NCI-H1930 (cell line): Measurements from ENCODE around the gene ZDHHC17.

Experiments used
- DNase-seq, 2 experiments: peaks; one replicate each; lab custom pipeline; 2025; lab: John Stamatoyannopoulos, UW

The ZDHHC17 gene

DNA sequence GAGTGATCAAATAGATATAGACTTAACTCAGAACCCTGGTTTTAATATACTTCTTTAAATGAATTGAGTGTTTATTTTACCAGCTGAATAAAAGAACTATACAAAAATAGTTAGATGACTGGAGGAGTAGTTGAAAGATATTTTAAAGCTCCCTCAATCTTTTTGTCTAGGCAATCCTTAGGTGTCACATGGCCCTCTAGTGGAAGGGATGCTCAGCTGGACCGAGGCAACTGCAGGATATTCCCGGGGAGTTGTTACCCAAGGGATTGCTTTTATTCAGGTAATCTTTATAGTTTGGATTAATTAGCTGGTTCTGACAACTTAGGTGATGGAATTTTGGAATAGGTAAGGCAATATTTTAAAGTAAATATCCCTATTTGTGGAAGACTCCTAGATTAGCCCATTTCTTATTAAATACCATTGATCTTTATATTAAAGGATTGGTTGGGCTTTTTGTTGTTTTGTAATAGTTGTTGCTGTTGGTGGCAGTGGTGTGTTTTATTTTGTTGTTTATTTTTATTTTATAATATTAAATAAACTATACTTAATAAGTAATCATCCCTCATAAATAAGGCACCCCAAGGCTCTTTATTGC is 57.1 kb downstream of the ZDHHC17 start:
- DNase-seq, result no peak

DNA sequence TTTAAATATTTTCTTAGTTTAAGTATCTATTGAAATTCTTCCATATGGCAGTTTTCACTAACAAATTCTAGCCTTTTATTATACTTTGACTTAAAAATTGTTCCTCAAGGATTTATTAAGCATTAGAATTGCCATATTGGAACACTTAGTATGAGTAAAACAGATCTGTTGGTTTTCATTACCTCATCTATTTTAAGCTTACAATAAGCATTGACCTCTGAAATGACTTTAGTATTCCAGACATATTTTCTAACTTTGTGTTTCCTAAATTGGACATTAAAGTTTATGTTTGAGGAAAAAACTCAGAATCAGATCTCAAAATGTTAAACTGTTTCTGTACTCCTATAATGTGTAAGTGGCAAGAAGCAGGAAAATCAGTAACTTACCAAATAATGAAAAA is 66.5 kb downstream of the ZDHHC17 start:
- no peak for DNase-seq

DNA sequence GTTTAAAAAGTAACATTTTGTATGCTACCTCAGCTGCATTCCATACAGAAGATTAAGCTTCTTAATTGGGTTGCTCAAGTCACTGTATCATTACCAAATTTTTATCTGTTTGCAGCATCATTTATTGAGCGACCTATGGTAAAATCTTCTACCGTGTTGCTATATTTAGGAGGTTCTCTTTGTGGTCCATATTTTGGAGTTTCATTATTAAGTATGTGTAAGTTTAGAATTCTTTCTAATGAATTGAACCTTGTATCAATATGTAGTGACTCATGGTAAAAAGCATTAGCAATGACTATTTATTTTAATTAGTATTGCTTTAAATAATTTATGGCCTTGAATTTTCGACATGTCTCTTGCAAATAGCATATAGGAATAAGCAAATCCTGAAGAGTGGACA is 72.7 kb downstream of the ZDHHC17 start:
- DNase-seq, result no peak

DNA sequence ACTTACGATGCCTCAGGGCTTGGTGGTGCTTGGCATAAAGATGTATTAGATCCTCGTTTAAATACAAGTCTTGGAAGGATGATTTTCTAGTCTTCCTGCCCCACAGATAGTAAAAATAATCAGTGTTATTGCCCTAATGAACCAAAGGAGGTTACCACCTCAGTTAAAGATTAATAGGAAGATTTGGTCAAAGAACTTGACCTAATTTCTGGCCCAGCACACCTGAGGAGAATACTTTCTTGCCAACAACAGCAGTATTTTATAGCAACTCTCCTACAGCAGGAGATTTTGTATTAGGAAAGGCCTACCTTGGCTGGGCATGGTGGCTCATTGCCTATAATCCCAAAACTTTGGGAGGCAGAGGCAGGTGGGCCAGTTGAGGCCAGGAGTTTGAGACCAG is 83.3 kb downstream of the ZDHHC17 start:
- DNase-seq, result no peak

DNA sequence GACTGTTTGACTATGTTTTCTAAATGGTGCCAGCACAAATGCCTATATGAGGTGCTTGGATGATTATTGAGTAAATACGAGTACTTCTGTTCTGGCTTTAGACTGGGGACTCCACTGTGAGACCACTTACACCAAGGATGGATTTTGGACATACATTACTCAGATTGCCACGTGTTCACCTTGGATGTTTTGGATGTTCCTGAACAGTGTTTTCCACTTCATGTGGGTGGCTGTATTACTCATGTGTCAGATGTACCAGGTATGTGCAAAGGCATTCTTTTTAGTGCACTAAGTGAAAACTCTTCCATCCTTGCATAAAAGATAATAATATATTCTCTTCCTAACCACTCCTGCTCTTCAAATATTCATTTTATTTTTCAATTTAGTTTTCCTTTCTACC is 84.2 kb downstream of the ZDHHC17 start:
- DNase-seq, result no peak

DNA sequence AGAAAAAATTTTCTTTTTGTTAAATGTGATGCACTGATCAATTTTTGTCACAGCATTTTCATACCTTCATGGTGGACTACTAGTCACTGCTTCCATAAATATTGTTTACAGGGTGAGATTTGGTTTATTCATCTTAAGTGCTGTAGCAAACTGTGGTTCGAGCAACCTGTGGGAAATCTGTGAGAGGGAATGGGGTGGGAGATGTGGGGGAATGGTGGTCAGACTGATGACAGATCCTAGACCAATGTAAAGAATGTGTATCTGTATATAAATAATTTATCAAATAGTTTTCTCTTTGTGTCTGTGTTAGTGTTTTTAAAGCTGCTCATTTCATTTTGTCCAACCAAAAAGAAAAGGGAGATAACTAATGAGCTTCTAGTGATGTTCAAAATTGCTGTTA is 88.2 kb downstream of the ZDHHC17 start:
- no peak for DNase-seq

DNA sequence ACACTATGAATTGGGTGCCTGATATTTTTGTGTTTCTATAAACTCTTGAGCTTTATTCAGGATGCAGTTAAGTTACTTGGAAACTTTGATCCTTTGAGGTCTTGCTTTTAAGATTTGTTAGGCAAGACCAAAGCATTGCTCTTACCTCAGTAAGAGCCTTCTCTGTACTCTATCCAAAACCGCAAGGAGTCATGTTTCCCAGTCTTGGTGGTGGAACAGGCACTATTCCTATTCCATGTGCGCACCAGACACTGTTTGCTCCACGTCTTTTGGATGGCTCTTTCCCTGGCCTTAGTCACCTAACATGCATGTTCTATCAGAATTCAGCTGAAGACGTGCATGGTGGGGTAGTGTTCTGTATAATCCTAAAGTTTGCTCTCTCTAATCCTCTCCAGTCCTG is 91.4 kb downstream of the ZDHHC17 start:
- no peak for DNase-seq

DNA sequence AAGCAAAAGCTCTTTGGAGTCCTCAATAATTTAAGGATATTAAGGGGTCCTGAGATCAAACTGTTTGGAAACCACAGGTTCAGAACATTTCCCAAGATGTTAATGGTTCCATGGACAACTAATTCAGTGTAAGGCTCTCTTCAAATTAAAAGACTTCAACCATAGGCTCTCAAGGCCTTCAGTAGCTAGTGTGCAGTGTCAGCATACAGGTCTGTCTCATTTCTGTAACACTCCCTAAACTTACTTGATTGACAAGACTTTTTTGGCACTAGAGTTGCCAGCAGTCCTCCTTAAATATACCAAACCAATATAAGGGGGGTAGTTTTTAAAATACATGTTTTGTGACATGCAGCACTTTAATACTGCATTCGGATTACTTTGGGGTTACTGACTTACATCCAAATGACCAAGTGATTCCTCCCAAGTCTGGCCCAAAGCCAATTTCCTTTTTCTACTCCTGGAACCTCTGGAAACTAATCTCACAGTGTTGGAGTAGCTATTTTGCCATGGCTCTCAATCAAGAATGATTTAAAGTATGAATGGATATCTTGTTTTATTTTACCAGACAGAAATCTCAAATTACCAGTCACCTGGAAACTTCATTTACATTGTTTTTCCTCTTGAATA is 92.2 kb downstream of the ZDHHC17 start:
- DNase-seq, result no peak

DNA sequence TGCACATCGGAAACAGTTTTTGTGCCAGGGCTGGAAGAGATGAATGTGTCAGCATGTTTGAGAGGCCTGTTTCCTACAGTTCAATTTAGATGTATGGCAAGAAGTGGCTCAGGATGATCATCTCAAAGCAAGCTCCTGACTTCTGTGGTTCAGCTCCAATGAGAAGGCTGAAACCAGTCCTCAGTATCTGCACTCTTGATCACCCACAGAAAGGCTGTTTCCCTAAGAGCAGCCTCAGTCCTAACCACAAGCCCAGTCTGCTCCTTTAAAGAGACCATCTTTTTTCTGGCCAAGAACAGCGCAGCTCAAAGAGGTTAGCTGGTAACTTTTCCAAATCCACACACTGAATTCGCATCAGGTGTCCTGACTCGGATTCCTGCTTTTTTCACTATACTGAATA is 95.7 kb downstream of the ZDHHC17 start:
- DNase-seq, result no peak

DNA sequence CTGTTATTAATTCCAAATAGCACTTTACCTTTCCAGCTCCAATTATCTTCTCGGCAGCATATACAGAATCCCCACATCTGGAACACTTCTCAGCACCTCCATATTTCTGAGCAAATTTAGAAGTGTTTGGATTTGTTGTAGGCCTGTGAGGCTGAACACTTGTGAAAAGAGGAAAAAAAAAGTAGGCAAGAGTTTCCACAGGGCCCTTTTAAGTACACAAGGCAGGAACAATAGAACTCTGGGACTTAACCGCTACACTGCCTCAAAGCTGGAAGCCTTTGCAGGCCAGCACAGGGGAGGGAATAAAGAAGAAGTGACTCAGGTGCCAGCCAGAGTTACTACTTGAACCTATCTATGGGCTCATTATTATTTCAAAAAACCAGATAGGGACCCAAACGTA is 96.3 kb downstream of the ZDHHC17 start:
- no peak for DNase-seq

DNA sequence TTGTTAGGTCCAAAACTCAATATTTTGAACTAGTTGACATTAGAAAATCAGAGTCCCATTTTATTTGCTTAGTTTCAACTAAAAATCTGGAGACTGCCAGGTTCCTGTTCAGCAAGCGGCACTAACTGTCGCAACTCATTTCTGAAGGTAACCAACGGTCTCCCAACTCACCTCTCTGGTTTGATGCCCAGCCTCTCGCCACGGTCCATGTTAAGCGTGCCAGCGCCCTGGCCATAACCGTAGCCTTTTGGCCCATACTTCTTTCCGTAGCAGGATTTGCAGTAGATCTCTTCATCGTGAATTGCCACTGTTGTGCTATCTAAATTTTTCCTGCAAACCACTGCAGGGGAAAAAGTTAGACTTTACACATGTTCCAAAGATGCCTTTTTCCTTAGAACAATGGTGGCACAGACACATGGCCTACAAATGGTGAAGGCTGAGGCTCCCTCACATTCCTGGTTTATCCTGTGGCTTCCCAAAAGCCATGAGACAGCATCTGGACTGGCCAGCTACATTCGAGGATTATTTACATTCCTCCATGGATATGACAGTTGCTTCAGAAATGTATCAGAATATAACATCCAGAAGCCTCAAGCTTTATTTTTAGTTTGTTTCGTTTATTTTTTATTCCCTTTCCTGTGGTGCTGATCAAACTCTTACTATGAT is 99.2 kb downstream of the ZDHHC17 start:
- no peak for DNase-seq

DNA sequence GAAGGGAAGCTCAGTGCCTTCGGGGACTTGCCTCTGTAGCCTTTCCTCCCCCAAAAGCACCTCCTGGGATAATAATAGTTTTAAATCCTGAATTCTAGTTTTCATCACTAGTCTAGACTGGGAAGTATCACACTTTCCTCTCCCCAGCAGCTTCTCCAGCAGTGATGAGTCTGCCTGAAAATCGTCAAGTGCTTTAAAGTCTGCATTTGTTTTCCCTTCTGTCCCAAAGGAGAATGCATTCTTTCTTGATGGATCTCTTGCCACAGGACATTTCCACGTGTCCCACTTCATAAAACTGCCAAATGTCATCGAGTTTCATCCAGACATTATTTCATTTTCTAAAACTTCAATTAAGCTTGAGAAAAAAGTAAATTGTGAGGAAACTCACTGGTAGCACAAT is 99.9 kb downstream of the ZDHHC17 start:
- DNase-seq, result no peak

DNA sequence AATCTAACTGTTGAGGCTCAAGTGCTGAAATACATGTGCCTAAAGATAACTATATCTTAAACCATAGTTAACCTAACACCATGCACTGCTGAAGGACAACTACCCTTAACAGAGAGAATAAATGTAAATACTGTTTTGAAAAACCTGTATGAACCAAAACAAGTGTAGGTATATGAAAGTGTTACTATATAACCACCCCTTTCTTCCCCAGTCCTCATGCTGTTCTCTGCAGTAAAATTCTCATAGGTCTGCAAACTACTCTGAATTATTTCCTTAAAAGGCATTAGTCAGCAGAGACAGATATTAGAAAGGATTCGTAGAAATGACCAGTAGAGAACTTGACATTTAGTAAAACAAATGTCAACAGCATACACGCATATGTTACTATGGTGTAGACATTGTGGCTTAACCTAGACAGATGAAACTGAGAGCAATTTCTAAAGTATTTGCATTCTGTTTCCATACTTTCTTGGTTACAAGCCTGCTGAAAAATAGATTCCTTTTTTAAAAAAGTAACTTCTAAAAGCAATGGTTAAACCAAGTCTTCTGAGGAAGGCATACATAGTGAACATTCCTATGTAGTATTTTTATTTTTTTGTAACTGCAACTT is 101.0 kb downstream of the ZDHHC17 start:
- no peak for DNase-seq

DNA sequence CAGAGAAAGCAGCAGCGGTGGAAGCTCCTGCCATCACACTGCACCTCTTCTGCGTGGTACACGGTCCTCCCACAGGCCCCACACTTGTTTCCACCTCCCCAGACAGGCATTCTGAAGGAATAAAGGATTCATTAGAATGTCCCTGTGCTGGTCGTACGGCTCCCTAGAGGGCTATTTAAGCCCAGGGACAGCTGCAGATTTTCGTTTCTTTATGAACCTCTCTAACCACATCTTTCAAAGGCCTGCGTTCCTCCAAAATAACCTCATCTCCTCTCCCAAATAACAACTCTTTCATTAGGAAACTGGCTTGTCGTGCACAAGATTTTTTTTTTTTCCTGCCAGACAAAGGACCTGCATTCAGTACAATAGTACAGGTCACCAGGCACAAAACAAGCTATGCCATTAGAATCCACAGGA is 102.2 kb downstream of the ZDHHC17 start:
- no peak for DNase-seq

DNA sequence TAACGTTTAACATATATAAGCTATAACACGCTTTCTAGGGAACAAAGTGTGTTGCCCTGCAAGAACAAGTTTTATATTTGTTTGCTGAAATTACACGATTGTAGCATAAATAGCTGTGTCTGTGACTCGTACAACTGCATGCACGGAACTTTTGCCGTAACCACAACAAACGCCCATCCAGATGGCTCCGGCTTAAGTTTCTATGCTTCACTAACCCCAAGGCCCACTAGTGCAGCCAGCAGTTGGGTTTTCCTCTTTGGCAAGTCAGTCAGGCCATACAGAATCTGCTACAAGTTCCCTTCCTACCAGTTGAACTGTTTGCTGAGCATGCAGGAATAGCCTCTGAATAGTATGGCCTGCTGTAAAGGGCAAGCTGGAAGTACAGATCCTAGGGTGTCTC is 102.8 kb downstream of the ZDHHC17 start:
- no peak for DNase-seq

DNA sequence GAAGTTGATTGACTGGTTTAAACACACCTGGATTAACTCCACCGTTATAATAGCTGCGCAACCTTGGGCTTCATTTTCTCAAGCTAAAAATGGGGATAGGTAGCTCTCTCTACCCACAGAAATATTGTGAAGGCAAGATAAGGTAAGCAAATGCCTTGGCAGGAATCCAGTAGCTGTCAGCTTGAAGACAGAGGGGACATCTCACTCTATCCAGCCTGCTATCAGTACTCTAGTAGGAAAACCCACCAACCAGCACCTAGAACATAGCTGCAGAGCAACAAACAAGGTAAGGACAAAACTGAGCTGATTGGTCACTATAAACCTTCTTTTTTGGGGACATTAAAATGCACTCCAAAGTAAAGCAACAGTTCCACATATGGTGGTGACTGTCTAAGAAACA is 107.2 kb downstream of the ZDHHC17 start:
- DNase-seq, result no peak

DNA sequence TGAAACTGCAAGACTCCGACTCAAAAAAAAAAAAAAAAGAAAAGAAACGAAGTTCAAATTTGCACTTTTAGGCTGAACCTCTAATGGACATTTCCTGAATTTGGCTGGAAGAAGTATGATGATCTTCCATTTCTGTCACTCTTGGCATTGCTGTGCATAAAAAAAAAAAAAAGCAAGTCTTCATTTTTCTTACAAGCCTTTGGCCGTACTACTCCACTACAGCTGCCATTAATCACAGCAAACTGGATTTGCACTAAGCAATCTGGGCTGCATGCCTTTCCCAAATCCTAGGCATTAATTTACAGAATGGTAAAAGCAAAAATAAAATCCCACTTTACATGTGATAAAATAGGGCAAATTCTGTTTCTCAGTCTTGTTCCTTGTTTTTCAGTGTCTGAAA is 107.8 kb downstream of the ZDHHC17 start:
- no peak for DNase-seq

DNA sequence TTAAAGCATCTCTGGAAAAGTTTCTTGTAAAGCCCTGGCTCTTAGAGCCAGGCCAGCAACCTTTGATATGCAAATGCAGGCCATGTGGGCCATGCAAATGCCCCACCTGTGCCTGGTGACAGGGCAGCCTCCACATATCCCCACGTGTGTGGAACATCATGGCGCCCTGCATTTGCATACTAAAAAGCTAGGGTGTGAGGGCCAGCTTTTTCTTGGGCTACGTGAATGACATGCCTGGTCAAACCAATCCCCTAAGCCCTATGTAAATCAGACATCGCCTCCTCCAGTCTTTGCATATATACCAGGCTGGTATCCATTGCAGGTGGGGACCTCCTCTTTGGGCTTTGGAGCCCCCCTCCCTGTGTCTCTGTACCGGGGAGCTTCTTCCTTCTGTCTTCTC is 108.5 kb downstream of the ZDHHC17 start:
- DNase-seq, result no peak

DNA sequence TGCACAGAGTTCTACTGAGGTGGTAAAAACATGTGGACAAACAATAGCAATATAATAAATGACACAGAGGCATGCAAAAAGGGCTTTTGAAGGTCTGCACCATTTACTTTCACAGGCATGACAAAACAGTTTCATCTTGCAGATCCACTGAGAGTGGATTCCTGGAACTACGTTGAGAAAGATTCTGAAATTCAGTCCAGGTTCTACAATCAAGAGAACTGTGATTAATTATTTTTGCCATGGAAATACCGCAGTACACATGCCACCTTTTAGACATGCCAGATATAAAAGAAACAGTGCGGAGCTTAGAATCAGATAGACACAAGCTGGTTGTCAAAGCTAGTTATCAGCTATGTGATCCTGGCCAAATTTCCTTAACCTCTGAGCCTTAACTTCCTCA is 110.1 kb downstream of the ZDHHC17 start:
- no peak for DNase-seq

DNA sequence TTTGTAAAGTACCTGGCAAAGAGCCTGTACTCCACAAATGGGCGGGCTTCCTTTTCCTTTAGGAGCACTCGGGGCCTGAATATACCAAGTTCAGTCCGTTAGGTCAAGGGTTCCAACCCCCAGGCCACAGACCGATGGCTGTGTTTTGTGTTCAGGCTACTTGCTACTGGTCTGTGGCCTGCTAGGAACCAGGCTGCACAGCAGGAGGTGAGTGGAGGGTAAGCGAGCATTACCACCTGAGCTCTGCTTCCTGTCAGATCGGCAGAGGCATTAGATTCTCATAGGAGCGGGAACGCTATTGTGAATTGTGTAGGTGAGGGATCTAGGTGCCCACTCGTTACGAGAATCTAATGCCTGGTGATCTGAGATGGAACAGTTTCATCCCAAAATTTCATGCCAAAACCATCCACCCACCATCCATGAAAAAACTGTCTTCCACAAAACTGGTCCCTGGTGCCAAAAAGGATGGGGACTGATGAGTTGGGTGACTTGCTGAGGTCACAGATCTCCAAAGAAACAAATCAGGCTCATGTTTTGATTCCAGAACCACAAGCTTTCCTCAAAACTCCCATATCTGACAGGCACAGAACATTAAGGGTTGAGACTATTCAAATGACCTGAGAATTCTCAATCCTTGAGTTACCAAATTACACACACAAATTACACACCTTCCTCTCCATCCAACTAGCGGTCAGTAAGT is 110.7 kb downstream of the ZDHHC17 start:
- DNase-seq, result no peak

DNA sequence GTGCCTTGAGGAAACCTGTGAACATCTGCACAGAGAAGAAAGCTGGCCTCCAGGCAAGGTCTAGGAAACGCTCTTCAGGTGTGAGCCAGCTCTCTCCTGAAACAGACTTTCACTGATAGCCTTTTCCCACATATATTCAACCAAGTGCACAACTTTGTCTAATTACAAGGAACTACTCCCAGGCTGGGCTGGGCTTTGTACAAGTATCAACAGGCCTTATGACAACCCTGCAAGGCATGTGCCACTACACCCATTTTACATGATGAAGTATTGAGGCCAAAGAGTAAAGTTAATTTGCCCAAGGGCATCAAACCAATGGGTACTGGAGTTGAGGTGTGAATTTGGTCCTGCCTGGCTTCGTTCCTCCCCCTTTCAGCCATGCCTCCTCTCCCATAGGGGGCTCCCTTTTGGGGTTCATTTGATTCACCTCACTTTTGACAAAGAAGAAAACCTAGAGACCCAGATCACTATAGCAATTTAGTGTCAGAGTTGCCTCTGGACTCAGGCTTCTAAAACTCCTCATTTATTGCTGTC is 112.8 kb downstream of the ZDHHC17 start:
- no peak for DNase-seq

DNA sequence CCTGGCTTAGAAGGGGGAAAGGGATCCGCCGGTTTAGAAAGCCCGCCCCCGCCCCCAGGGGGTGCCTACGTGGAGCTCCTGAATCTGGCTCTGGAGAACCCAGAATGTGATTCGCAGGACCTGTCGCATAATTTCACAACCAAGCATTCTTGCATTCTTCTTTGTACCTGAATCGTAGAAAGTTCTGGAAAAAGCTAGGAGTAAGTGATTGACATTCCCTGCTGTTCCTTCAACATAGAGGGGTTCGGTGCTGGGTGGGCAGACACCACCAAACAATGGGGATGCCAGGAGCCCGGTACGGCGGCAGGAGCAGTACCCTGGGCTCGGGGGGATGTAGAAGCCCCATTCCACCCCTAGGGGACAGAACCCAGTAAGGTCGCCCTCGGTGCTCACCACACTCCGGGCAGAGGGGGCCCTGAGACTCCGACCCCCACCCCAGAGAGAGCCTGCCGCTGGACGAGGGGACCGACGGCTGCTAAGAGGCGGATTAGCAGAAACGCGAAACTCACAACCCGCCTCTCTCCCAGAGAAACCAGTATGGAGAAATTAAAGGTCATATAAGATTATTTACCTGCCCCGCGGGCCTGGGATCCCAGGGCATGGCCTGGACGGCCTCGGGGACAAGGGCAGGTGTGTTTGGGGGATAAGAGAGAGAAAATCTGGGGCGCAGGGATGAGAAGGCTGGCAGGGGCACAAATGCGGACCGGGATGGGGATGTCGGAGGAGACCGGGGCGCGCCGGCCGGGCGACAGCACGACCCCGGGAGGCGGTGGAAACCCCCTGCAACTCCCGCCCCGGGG is 114.4 kb downstream of the ZDHHC17 start:
- no peak for DNase-seq
